Left ventricle myocardium inferior (tissue), 1 donor: ENCODE data around the gene PCDHGB7. TPM values are rescaled to one million over a fixed set of nuclear protein-coding genes. Genes with fewer than 3 reads are reported as not detected.

Source experiments
- DNase-seq: peaks from one replicate; pipeline ENCODE4 v3.0.0-alpha.2; 2020
- H3K27ac ChIP-seq: fragments of 200-600 bp; replicated peaks from 2 replicates; pipeline ENCODE4 v1.8.0; 2021
- H3K27me3 ChIP-seq: fragments of 200-600 bp; 2 replicates; pipeline ENCODE4 v1.8.0; 2021; ENCODE audit warnings: low read depth
- H3K36me3 ChIP-seq: fragments of 200-600 bp; 2 replicates; pipeline ENCODE4 v1.8.0; 2021
- H3K4me1 ChIP-seq: fragments of 200-600 bp; 2 replicates; pipeline ENCODE4 v1.8.0; 2021
- H3K4me3 ChIP-seq: fragments of 200-600 bp; 2 replicates; pipeline ENCODE4 v1.8.0; 2021; ENCODE audit warnings: mild to moderate bottlenecking, moderate library complexity
- H3K9me3 ChIP-seq: fragments of 200-600 bp; replicated peaks from 2 replicates; pipeline ENCODE4 v1.8.0; 2021
- intact Hi-C: fragments of 100-400 bp; cut with micrococcal nuclease; formaldehyde crosslinking; loops from one replicate; pipeline ENCODE4 v1.11.0; 2022
- total RNA-seq: library from RNA; stranded (reverse); fragmentation: NEBNext Ultra II Directional; extraction: Animal tissue kit (Norgen Biotek cat#: 25700); gene quantifications from one replicate; pipeline ENCODE4 v1.2.1, GENCODE V29; 2021
- TF ChIP-seq, protein P1 (sequence below): fragments of 200-600 bp; IDR thresholded peaks from 2 replicates; pipeline ENCODE4 v1.8.0; 2021; ENCODE audit warnings: antibody characterized with exemption, mild to moderate bottlenecking, borderline replicate concordance
- donor health status: DM: no; HTN: yes; CAD: no; lungs with severe emphysema.

PCDHGB7 gene
- total RNA-seq, 1 donor from 2014 or later: 7.9 TPM

GRCh38 chr5:141439411-141440141 lies 22.1 kb downstream of the PCDHGB7 start:
- no peak overlapping the region for H3K27ac ChIP-seq
- H3K27me3 ChIP-seq: no peaks in the 10 kb centered on the region
- DNase-seq: no peak
- H3K4me1 ChIP-seq: peaks cover 21% of the 10 kb centered on the region
- intact Hi-C loops: loop anchor here (10.0 kb wide), 1 partner anchor 85 kb away; no protein-coding TSS in a partner anchor
- H3K9me3 ChIP-seq: peaks cover 92% of the 10 kb centered on the region
- no peak overlapping the region for H3K4me3 ChIP-seq
- peaks cover 18% of the 10 kb centered on the region for H3K36me3 ChIP-seq
- TF ChIP-seq, protein P1, sequence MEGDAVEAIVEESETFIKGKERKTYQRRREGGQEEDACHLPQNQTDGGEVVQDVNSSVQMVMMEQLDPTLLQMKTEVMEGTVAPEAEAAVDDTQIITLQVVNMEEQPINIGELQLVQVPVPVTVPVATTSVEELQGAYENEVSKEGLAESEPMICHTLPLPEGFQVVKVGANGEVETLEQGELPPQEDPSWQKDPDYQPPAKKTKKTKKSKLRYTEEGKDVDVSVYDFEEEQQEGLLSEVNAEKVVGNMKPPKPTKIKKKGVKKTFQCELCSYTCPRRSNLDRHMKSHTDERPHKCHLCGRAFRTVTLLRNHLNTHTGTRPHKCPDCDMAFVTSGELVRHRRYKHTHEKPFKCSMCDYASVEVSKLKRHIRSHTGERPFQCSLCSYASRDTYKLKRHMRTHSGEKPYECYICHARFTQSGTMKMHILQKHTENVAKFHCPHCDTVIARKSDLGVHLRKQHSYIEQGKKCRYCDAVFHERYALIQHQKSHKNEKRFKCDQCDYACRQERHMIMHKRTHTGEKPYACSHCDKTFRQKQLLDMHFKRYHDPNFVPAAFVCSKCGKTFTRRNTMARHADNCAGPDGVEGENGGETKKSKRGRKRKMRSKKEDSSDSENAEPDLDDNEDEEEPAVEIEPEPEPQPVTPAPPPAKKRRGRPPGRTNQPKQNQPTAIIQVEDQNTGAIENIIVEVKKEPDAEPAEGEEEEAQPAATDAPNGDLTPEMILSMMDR: no peak

DNA sequence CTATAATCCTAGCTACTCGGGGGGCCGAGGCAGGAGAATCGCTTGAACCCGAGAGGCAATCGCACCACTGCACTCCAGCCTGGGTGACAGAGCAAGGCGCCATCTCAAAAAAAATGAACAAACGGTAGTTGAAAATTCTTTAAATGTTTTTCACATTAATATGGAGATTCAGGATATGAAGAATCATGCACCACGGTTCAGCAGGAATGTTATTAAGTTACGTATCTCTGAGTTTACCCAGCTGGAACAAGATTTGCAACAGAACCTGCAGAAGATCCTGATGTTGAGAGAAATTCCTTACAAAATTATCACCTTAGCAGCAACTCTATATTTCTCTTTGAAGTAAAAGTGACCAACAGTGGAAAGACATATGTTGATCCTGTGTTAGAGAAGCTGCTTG lies 22.9 kb downstream of the PCDHGB7 start:
- no peak for DNase-seq
- Histone ChIP-seq H3K27me3 (no peaks in the 10 kb centered on the region), H3K27ac (no peak overlapping the region), H3K4me3 (no peak overlapping the region), H3K4me1 (peaks cover 23% of the 10 kb centered on the region), H3K36me3 (peaks cover 18% of the 10 kb centered on the region), H3K9me3 (peaks cover 92% of the 10 kb centered on the region)
- intact Hi-C loops: no loop called here
- TF ChIP-seq, protein P1: no peak

DNA sequence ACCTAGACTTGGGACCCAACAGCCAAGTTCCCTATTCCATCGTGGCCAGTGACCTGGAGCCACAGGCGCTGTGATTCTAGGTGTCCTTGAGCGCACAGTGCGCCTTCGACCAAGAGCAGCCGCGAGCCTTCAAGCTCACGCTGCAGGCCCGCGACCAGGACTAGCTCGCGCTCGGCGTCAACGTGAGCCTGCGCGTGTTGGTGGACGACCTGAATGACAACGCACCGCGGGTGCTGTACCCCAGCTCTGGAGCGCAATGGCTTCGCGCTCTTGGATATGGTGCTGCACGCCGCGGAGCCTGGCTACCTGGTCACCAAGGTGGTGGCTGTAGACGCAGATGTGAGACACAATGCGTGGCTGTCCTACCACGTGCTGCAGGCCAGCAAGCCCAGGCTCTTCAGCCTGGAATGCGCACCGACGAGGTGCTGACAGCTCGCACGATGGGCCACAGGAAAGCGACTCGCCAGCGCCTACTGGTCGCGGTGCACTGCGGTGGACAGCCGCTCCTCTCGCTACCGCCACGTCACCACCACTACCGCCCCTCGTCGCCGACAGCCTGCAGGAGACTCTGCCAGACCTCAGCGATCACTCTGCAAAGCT lies 24.2 kb downstream of the PCDHGB7 start:
- Histone ChIP-seq H3K4me1 (peaks cover 35% of the 10 kb centered on the region), H3K27me3 (no peaks in the 10 kb centered on the region), H3K9me3 (peaks cover 83% of the 10 kb centered on the region), H3K4me3 (peak overlapping the region; percentile 17), H3K36me3 (peaks cover 19% of the 10 kb centered on the region), H3K27ac (no peak overlapping the region)
- TF ChIP-seq, protein P1: no peak
- intact Hi-C loops: no loop called here
- peak; percentile 58 for DNase-seq

GRCh38 chr5:141465351-141465750 lies 47.9 kb downstream of the PCDHGB7 start:
- no peak for DNase-seq
- intact Hi-C loops: no loop called here
- H3K4me3 ChIP-seq: no peak overlapping the region

More at GRCh38 chr5:141465351-141465750, 47.9 kb downstream of the PCDHGB7 start:
- Histone ChIP-seq H3K4me1 (no peaks in the 10 kb centered on the region), H3K27me3 (no peaks in the 10 kb centered on the region), H3K9me3 (peaks cover 10% of the 10 kb centered on the region), H3K36me3 (peaks cover 15% of the 10 kb centered on the region), H3K27ac (no peak overlapping the region)
- TF ChIP-seq, protein P1: no peak

Other genes with a start within 250 kb of the PCDHGB7 start
- 0.55 TPM for gene PCDHB7, start 245.0 kb upstream of the PCDHGB7 start, total RNA-seq
- 2.1 TPM for gene PCDHB8, start 239.9 kb upstream of the PCDHGB7 start, total RNA-seq
- gene PCDHB16, start 235.3 kb upstream of the PCDHGB7 start, total RNA-seq: 1.4 TPM
- gene PCDHB9, start 230.5 kb upstream of the PCDHGB7 start, total RNA-seq: 1.2 TPM
- gene PCDHB10, start 225.3 kb upstream of the PCDHGB7 start, total RNA-seq: 0.63 TPM
- gene PCDHB11, start 218.1 kb upstream of the PCDHGB7 start, total RNA-seq: 0.77 TPM
- 0.69 TPM for gene PCDHB12, start 209.0 kb upstream of the PCDHGB7 start, total RNA-seq
- gene PCDHB13, start 203.8 kb upstream of the PCDHGB7 start, total RNA-seq: 2.5 TPM
- 1.9 TPM for gene PCDHB14, start 194.3 kb upstream of the PCDHGB7 start, total RNA-seq
- gene PCDHB15, start 172.3 kb upstream of the PCDHGB7 start, total RNA-seq: 2.8 TPM
- not detected for gene SLC25A2, start 113.6 kb upstream of the PCDHGB7 start, total RNA-seq
- 108 TPM for gene TAF7, start 96.9 kb upstream of the PCDHGB7 start, total RNA-seq
- gene PCDHGA1, start 87.2 kb upstream of the PCDHGB7 start, total RNA-seq: 3.1 TPM
- 7.8 TPM for gene PCDHGA2, start 78.9 kb upstream of the PCDHGB7 start, total RNA-seq
- 12.2 TPM for gene PCDHGA3, start 73.8 kb upstream of the PCDHGB7 start, total RNA-seq
- 5.7 TPM for gene PCDHGB1, start 67.6 kb upstream of the PCDHGB7 start, total RNA-seq
- 7.3 TPM for gene PCDHGA4, start 62.7 kb upstream of the PCDHGB7 start, total RNA-seq
- gene PCDHGB2, start 57.7 kb upstream of the PCDHGB7 start, total RNA-seq: 8.8 TPM
- 4.9 TPM for gene PCDHGA5, start 53.5 kb upstream of the PCDHGB7 start, total RNA-seq
- gene PCDHGB3, start 47.4 kb upstream of the PCDHGB7 start, total RNA-seq: 6.3 TPM
- 5.6 TPM for gene PCDHGA6, start 43.8 kb upstream of the PCDHGB7 start, total RNA-seq
- gene PCDHGA7, start 34.9 kb upstream of the PCDHGB7 start, total RNA-seq: 5.8 TPM
- gene PCDHGB4, start 30.0 kb upstream of the PCDHGB7 start, total RNA-seq: 4.2 TPM
- gene PCDHGA8, start 25.0 kb upstream of the PCDHGB7 start, total RNA-seq: 8.5 TPM
- gene PCDHGB5, start 19.7 kb upstream of the PCDHGB7 start, total RNA-seq: 6.0 TPM
- 3.9 TPM for gene PCDHGA9, start 14.9 kb upstream of the PCDHGB7 start, total RNA-seq
- gene PCDHGB6, start 9.7 kb upstream of the PCDHGB7 start, total RNA-seq: 5.0 TPM
- 5.0 TPM for gene PCDHGA10, start 4.7 kb upstream of the PCDHGB7 start, total RNA-seq
- gene PCDHGA11, start 3.4 kb downstream of the PCDHGB7 start, total RNA-seq: 3.8 TPM
- gene PCDHGA12, start 12.8 kb downstream of the PCDHGB7 start, total RNA-seq: 4.8 TPM
- gene PCDHGC3, start 58.3 kb downstream of the PCDHGB7 start, total RNA-seq: 15.6 TPM
- gene PCDHGC4, start 67.4 kb downstream of the PCDHGB7 start, total RNA-seq: 1.8 TPM
- gene PCDHGC5, start 71.4 kb downstream of the PCDHGB7 start, total RNA-seq: 2.9 TPM
- 53.1 TPM for gene DIAPH1, start 201.3 kb downstream of the PCDHGB7 start, total RNA-seq
- gene HDAC3, start 219.2 kb downstream of the PCDHGB7 start, total RNA-seq: 27.4 TPM
- 1.0 TPM for gene RELL2, start 219.3 kb downstream of the PCDHGB7 start, total RNA-seq
- 4.7 TPM for gene FCHSD1, start 233.7 kb downstream of the PCDHGB7 start, total RNA-seq